Measurements from ENCODE around the gene NRROS. TPM values are rescaled to one million over a fixed set of nuclear protein-coding genes. Genes with fewer than 3 reads are reported as not detected.

The NRROS gene
- total RNA-seq, 1 donor from 2014 or later = 1.4 TPM

- DNase-seq (ENCODE audit: low spot score, unreplicated experiment) = no peak
- Mint-ChIP-seq H3K4me3 (ENCODE audit: low read depth) (no peak overlapping the region), H3K36me3 (ENCODE audit: insufficient read depth) (no peaks in the 10 kb centered on the region), H3K9me3 (ENCODE audit: low read depth) (no peaks in the 10 kb centered on the region), H3K27me3 (no peaks in the 10 kb centered on the region), H3K27ac (no peak overlapping the region), H3K4me1 (ENCODE audit: low read depth) (peaks cover 3% of the 10 kb centered on the region)
- TF ChIP-seq, protein P1, sequence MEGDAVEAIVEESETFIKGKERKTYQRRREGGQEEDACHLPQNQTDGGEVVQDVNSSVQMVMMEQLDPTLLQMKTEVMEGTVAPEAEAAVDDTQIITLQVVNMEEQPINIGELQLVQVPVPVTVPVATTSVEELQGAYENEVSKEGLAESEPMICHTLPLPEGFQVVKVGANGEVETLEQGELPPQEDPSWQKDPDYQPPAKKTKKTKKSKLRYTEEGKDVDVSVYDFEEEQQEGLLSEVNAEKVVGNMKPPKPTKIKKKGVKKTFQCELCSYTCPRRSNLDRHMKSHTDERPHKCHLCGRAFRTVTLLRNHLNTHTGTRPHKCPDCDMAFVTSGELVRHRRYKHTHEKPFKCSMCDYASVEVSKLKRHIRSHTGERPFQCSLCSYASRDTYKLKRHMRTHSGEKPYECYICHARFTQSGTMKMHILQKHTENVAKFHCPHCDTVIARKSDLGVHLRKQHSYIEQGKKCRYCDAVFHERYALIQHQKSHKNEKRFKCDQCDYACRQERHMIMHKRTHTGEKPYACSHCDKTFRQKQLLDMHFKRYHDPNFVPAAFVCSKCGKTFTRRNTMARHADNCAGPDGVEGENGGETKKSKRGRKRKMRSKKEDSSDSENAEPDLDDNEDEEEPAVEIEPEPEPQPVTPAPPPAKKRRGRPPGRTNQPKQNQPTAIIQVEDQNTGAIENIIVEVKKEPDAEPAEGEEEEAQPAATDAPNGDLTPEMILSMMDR (IDR thresholded peaks at IDR 0.05; ENCODE audit: unreplicated experiment) = no peak
Observed at GRCh38 chr3:196707566-196707965, 68.1 kb downstream of the NRROS start.

DNA sequence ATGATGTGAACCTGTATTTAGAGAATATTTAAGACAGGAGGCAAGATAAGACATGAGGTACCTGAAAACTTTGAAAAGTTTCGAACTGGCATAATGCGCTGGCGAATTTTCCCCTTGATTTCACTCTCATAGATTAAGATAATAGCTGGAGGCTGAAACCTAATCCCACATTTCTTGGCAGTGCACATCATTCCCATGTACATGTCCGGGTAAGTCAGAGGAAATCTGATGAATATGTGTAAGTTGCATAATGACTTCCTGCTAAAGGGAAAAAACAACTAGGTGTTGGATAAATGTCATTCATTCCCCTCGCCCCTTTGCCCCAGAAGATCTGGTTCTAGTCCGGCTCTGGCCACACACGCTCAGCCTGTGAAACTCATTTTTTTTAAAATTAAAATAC lies 69.0 kb downstream of the NRROS start:
- no peak overlapping the region for H3K27ac Mint-ChIP-seq
- TF ChIP-seq, protein P1 (IDR thresholded peaks at IDR 0.05; ENCODE audit: unreplicated experiment) = no peak
- H3K9me3 Mint-ChIP-seq (ENCODE audit: low read depth) = no peaks in the 10 kb centered on the region
- no peak overlapping the region for H3K4me3 Mint-ChIP-seq (ENCODE audit: low read depth)
- H3K27me3 Mint-ChIP-seq = no peaks in the 10 kb centered on the region
- no peaks in the 10 kb centered on the region for H3K36me3 Mint-ChIP-seq (ENCODE audit: insufficient read depth)
- H3K4me1 Mint-ChIP-seq (ENCODE audit: low read depth) = peaks cover 7% of the 10 kb centered on the region
- no peak for DNase-seq (ENCODE audit: low spot score, unreplicated experiment)

Other genes starting within 250 kb of the NRROS start
- gene UBXN7, start 207.3 kb upstream of the NRROS start, total RNA-seq = 90.6 and 102 TPM in 2 replicates
- 25.4 and 26.4 TPM in 2 replicates for gene RNF168, start 135.9 kb upstream of the NRROS start, total RNA-seq
- not detected in 2 replicates for gene SMCO1, start 124.3 kb upstream of the NRROS start, total RNA-seq
- gene WDR53, start 71.1 kb upstream of the NRROS start, total RNA-seq = 13.1 and 15.2 TPM in 2 replicates
- gene FBXO45, start 71.0 kb upstream of the NRROS start, total RNA-seq = 13.0 and 13.1 TPM in 2 replicates
- 2.3 and 2.5 TPM in 2 replicates for gene CEP19, start 72.6 kb downstream of the NRROS start, total RNA-seq
- 26.1 and 28.3 TPM in 2 replicates for gene PIGX, start 72.7 kb downstream of the NRROS start, total RNA-seq
- 71.9 and 72.1 TPM in 2 replicates for gene PAK2, start 100.2 kb downstream of the NRROS start, total RNA-seq
- gene SENP5, start 228.2 kb downstream of the NRROS start, total RNA-seq = 41.1 and 41.4 TPM in 2 replicates

Measured in progenitor cell of endocrine pancreas (in vitro differentiated cells).